ENCODE results near the gene ATP8B1. TPM values are rescaled to one million over a fixed set of nuclear protein-coding genes. Genes with fewer than 3 reads are reported as not detected.

The ATP8B1 gene
- total and polyA plus RNA-seq, 9 of the 15 experiments (the other 6 are each of a cell fraction or from before 2014, with no cell fraction given): 0.01 to 0.22 (median 0.03) TPM; not detected in 3

GRCh38 chr18:57819671-57820460 lies 16.8 kb upstream of the ATP8B1 start (continued):
- TF ChIP-seq NR4A1 (CRISPR knock-in tag; IDR thresholded peaks at IDR 0.05) (no peak), NR4A1 (tag; IDR thresholded peaks at IDR 0.05) (no peak), MECOM (CRISPR knock-in tag; IDR thresholded peaks at IDR 0.05) (no peak), DNMT1 (IDR thresholded peaks at IDR 0.05) (no peak), ZNF232 (CRISPR knock-in tag; IDR thresholded peaks at IDR 0.05) (no peak), CEBPB (tag; IDR thresholded peaks at IDR 0.05) (no peak), CBFA2T3 (IDR thresholded peaks at IDR 0.05) (peak; percentile 86), ZSCAN29 (IDR thresholded peaks at IDR 0.05) (no peak), RAD51 (IDR thresholded peaks at IDR 0.05; ENCODE audit: borderline replicate concordance, low read depth) (no peak; the same call in 1 of the 2 replicates), TCFL5 (CRISPR knock-in tag; conservative IDR thresholded peaks at IDR 0.05) (no peak), HDAC3 (IDR thresholded peaks at IDR 0.05; ENCODE audit: borderline replicate concordance, partially characterized antibody) (peak; percentile 46), ZNF165 (CRISPR knock-in tag; IDR thresholded peaks at IDR 0.05; ENCODE audit: borderline replicate concordance) (no peak), RBM34 (IDR thresholded peaks at IDR 0.05; ENCODE audit: borderline replicate concordance, insufficient read depth, low read length) (no peak), FOXK1 (CRISPR knock-in tag; IDR thresholded peaks at IDR 0.05; ENCODE audit: borderline replicate concordance) (no peak), MYNN (IDR thresholded peaks at IDR 0.05) (0 out of 2 replicates have a peak, but pooled peaks have one; percentile 64), MYNN (CRISPR knock-in tag; IDR thresholded peaks at IDR 0.05) (no peak), HIVEP1 (CRISPR knock-in tag; IDR thresholded peaks at IDR 0.05) (no peak), ZFPM2 (CRISPR knock-in tag; IDR thresholded peaks at IDR 0.05) (no peak), ZNF445 (CRISPR knock-in tag; IDR thresholded peaks at IDR 0.05; ENCODE audit: low read depth) (no peak), ZZZ3 (IDR thresholded peaks at IDR 0.05) (no peak), DLX4 (CRISPR knock-in tag; IDR thresholded peaks at IDR 0.05) (no peak), CBFA2T2 (conservative IDR thresholded peaks at IDR 0.05) (peak; percentile 71), ZNF76 (CRISPR knock-in tag; IDR thresholded peaks at IDR 0.05; ENCODE audit: borderline replicate concordance) (no peak), CHD1 (IDR thresholded peaks at IDR 0.05; ENCODE audit: low read length) (no peak), RAD21 (CRISPR knock-in tag; conservative IDR thresholded peaks at IDR 0.05 in 1 of 2, IDR thresholded peaks at IDR 0.05 in 1 of 2) (no peak), MCM5 (IDR thresholded peaks at IDR 0.05; ENCODE audit: low read depth) (no peak), SETDB1 (IDR thresholded peaks at IDR 0.05; ENCODE audit: low read length) (no peak), C11orf30 (IDR thresholded peaks at IDR 0.05; ENCODE audit: low read depth) (peak; percentile 25; the same call in 1 of the 2 replicates), EP400 (IDR thresholded peaks at IDR 0.05) (peak; percentile 43), PTRF (tag; IDR thresholded peaks at IDR 0.05) (no peak), NBN (IDR thresholded peaks at IDR 0.05; ENCODE audit: low read depth) (0 out of 2 replicates have a peak, but pooled peaks have one; percentile 35)
- TF ChIP-seq, protein P1, sequence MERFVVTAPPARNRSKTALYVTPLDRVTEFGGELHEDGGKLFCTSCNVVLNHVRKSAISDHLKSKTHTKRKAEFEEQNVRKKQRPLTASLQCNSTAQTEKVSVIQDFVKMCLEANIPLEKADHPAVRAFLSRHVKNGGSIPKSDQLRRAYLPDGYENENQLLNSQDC (CRISPR knock-in tag; IDR thresholded peaks at IDR 0.05): no peak
- TF ChIP-seq, protein P2, sequence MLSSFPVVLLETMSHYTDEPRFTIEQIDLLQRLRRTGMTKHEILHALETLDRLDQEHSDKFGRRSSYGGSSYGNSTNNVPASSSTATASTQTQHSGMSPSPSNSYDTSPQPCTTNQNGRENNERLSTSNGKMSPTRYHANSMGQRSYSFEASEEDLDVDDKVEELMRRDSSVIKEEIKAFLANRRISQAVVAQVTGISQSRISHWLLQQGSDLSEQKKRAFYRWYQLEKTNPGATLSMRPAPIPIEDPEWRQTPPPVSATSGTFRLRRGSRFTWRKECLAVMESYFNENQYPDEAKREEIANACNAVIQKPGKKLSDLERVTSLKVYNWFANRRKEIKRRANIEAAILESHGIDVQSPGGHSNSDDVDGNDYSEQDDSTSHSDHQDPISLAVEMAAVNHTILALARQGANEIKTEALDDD (IDR thresholded peaks at IDR 0.05): peak; percentile 98
